Keratinocyte (primary cell): ENCODE measurements around the gene PGS1. TPM values are rescaled to one million over a fixed set of nuclear protein-coding genes. Genes with fewer than 3 reads are reported as not detected.
A peak's percentile ranks its signal among the peaks of the same experiment; 100 is the strongest.

Experiments
- DNase-seq: peaks from one replicate; pipeline ENCODE4 v3.0.0-alpha.2; 2011; ENCODE audit warnings: low read depth, missing footprints, low spot score
- FAIRE-seq: peaks from 2 replicates; lab custom pipeline; 2011; peaks lifted over from hg19 to GRCh38; lab: Jason Lieb, UNC
- H2AFZ ChIP-seq: 2 replicates; pipeline ENCODE4 v1.6.0; 2012; ENCODE audit warnings: low read length, control low read depth, inconsistent platforms; ENCODE audit not compliant: control insufficient read depth
- H3K27ac ChIP-seq: 2 replicates; pipeline ENCODE4 v1.5.1; 2011; ENCODE audit warnings: low read length; ENCODE audit not compliant: control insufficient read depth, insufficient read depth
- H3K27me3 ChIP-seq: 3 replicates; pipeline ENCODE4 v1.6.0; 2011; ENCODE audit warnings: low read length; ENCODE audit not compliant: control insufficient read depth, insufficient read depth; ENCODE audit errors: extremely low read depth
- H3K36me3 ChIP-seq, 2 experiments: 2 replicates in 1 of 2; 3 replicates in 1 of 2; pipeline ENCODE4 v1.5.1; 2011; ENCODE audit warnings: low read length in 2 of 2, mild to moderate bottlenecking in 1 of 2; ENCODE audit not compliant: control insufficient read depth in 2 of 2, insufficient read depth in 2 of 2; ENCODE audit errors: extremely low read depth in 1 of 2
- H3K4me1 ChIP-seq: 3 replicates; pipeline ENCODE4 v1.5.1; 2011; ENCODE audit warnings: low read length; ENCODE audit not compliant: control insufficient read depth, insufficient read depth; ENCODE audit errors: extremely low read depth
- H3K4me2 ChIP-seq: 3 replicates; pipeline ENCODE4 v1.6.0; 2011; ENCODE audit warnings: low read depth, low read length; ENCODE audit not compliant: control insufficient read depth, insufficient read depth; ENCODE audit errors: extremely low read depth
- H3K4me3 ChIP-seq, 3 experiments: fragments of 200-600 bp in 1 of 3; sonication (generic) in 1 of 3; 2 replicates in 2 of 3; 3 replicates in 1 of 3; pipeline ENCODE4 v1.5.1; 2011 to 2016; ENCODE audit warnings: low read length in 3 of 3, mild to moderate bottlenecking in 3 of 3, control low read depth in 2 of 3, inconsistent platforms in 1 of 3, low read depth in 1 of 3, mixed read lengths in 1 of 3, mixed run types in 1 of 3, moderate library complexity in 1 of 3; ENCODE audit not compliant: control insufficient read depth in 2 of 3, insufficient read depth in 2 of 3; ENCODE audit errors: extremely low read depth in 1 of 3
- H3K79me2 ChIP-seq: 2 replicates; pipeline ENCODE4 v1.6.0; 2012; ENCODE audit warnings: low read length; ENCODE audit not compliant: control insufficient read depth, insufficient read depth
- H3K9ac ChIP-seq: 3 replicates; pipeline ENCODE4 v1.6.0; 2011; ENCODE audit warnings: low read length; ENCODE audit not compliant: control insufficient read depth, insufficient read depth; ENCODE audit errors: extremely low read depth
- H3K9me1 ChIP-seq: 3 replicates; pipeline ENCODE4 v1.6.0; 2011; ENCODE audit warnings: low read length; ENCODE audit not compliant: control insufficient read depth, insufficient read depth; ENCODE audit errors: extremely low read depth
- H3K9me3 ChIP-seq: 2 replicates; pipeline ENCODE4 v1.5.1; 2012; ENCODE audit warnings: low read depth, low read length; ENCODE audit not compliant: control insufficient read depth
- H4K20me1 ChIP-seq: 3 replicates; pipeline ENCODE4 v1.6.0; 2011; ENCODE audit warnings: low read length; ENCODE audit not compliant: control insufficient read depth, insufficient read depth; ENCODE audit errors: extremely low read depth
- CTCF ChIP-seq, 3 experiments: IDR thresholded peaks in 1 of 3; conservative IDR thresholded peaks in 1 of 3; optimal IDR thresholded peaks in 1 of 3; 2 replicates in 2 of 3; 3 replicates in 1 of 3; pipeline versions ENCODE3 to v1.5.1; 2011; ENCODE audit warnings: low read length in 3 of 3, mild to moderate bottlenecking in 3 of 3, moderate library complexity in 2 of 3, control low read depth in 1 of 3, inconsistent platforms in 1 of 3; ENCODE audit not compliant: insufficient read depth in 2 of 3; ENCODE audit errors: extremely low read depth in 1 of 3
- EZH2 ChIP-seq: IDR thresholded peaks from one replicate; pipeline ENCODE4 v1.6.1; 2012; ENCODE audit warnings: inconsistent platforms, mild to moderate bottlenecking, low read length, moderate library complexity
- dilution Hi-C: fragments of 300-500 bp; cut with MboI; formaldehyde crosslinking; loops from one replicate; pipeline ENCODE4 v1.7.0; 2020; ENCODE audit warnings: low sequenced_read_pairs; ENCODE audit not compliant: extremely low pct_ligation_motif_present
- polyA plus RNA-seq, 5 experiments: library from polyadenylated mRNA; depleted of rRNA in 3 of 5; stranded (reverse) in 3 of 5; stranded (forward) in 1 of 5; unstranded in 1 of 5; fragments of >200 nt; gene quantifications; 1 replicate in 1 of 5; 2 replicates in 3 of 5; 3 replicates in 1 of 5; pipeline versions ENCODE4 v1.2.1 to v1.2.3, GENCODE V29; 2011 to 2012; ENCODE audit warnings: missing spikeins in 2 of 5, low read depth in 1 of 5, low replicate concordance in 1 of 5

Gene PGS1
- polyA plus RNA-seq, 1 donor (not counting 4 experiments of a cell fraction or from before 2014, with no cell fraction given): 19.6 TPM

GRCh38 chr17:78345791-78346494, 32.5 kb upstream of the PGS1 start:
- Histone ChIP-seq H2AFZ (no peak overlapping the region), H3K9ac (no peak overlapping the region), H3K27me3 (no peaks in the 10 kb centered on the region), H3K36me3 (no peaks in the 10 kb centered on the region), H3K9me3 (no peaks in the 10 kb centered on the region), H3K27ac (peak overlapping the region; percentile 68), H3K4me1 (peaks cover 58% of the 10 kb centered on the region), H3K79me2 (no peaks in the 10 kb centered on the region), H3K4me2 (peak overlapping the region; percentile 51), H4K20me1 (no peaks in the 10 kb centered on the region), H3K4me3 (no peak overlapping the region), H3K9me1 (no peaks in the 10 kb centered on the region)
- DNase-seq (no peak), FAIRE-seq (no peak)
- dilution Hi-C loops: no loop called here
- no peak for TF ChIP-seq CTCF (optimal IDR thresholded peaks at IDR 0.05 in 1 of 3, IDR thresholded peaks at IDR 0.05 in 1 of 3, conservative IDR thresholded peaks at IDR 0.05 in 1 of 3; ENCODE audit: extremely low read depth in 1 of 3, insufficient read depth in 2 of 3, low read length in 3 of 3)
- no peak for TF ChIP-seq EZH2

- peak; percentile 99 for FAIRE-seq
- peaks cover 60% of the 10 kb centered on the region for H3K4me1 ChIP-seq
Observed at GRCh38 chr17:78346605-78347250, 31.7 kb upstream of the PGS1 start.

More at GRCh38 chr17:78346605-78347250, 31.7 kb upstream of the PGS1 start:
- dilution Hi-C loops: no loop called here
- Histone ChIP-seq H3K4me2 (peak overlapping the region; percentile 56), H3K27me3 (no peaks in the 10 kb centered on the region), H2AFZ (no peak overlapping the region), H3K4me3 (no peak overlapping the region), H3K9me3 (no peaks in the 10 kb centered on the region), H3K27ac (peak overlapping the region; percentile 68), H4K20me1 (no peaks in the 10 kb centered on the region), H3K36me3 (no peaks in the 10 kb centered on the region), H3K79me2 (no peaks in the 10 kb centered on the region), H3K9ac (no peak overlapping the region), H3K9me1 (no peaks in the 10 kb centered on the region)
- peak; percentile 97 for DNase-seq
- TF ChIP-seq CTCF (optimal IDR thresholded peaks at IDR 0.05 in 1 of 3, IDR thresholded peaks at IDR 0.05 in 1 of 3, conservative IDR thresholded peaks at IDR 0.05 in 1 of 3; ENCODE audit: extremely low read depth in 1 of 3, insufficient read depth in 2 of 3, low read length in 3 of 3): peak in 2 of 3 experiments; percentile 29 to 67
- no peak for TF ChIP-seq EZH2
